Suprapubic skin (tissue), 4 donors: ENCODE data around the gene SENP2. TPM values are rescaled to one million over a fixed set of nuclear protein-coding genes. Genes with fewer than 3 reads are reported as not detected.

ENCODE experiments used
- DNase-seq, 2 donors: peaks; one replicate each; pipeline ENCODE4 v3.0.0-alpha.2; 2019; ENCODE audit warnings: low spot score in 2 of 2
- H3K27ac ChIP-seq: fragments of 200-600 bp; sonication (generic); one replicate; pipeline ENCODE4 v1.5.1; 2019
- H3K27me3 ChIP-seq: fragments of 200-600 bp; sonication (generic); one replicate; pipeline ENCODE4 v1.5.1; 2019
- H3K36me3 ChIP-seq: fragments of 200-600 bp; sonication (generic); one replicate; pipeline ENCODE4 v1.5.1; 2019
- H3K4me1 ChIP-seq: fragments of 200-600 bp; sonication (generic); one replicate; pipeline ENCODE4 v1.5.1; 2019
- H3K4me3 ChIP-seq: fragments of 200-600 bp; sonication (generic); one replicate; pipeline ENCODE4 v1.5.1; 2019; ENCODE audit warnings: mild to moderate bottlenecking
- H3K9me3 ChIP-seq: fragments of 200-600 bp; sonication (generic); one replicate; pipeline ENCODE4 v1.5.1; 2019
- EP300 ChIP-seq: sonication (generic); formaldehyde crosslinking; IDR thresholded peaks from one replicate; pipeline ENCODE4 v1.6.1; 2017; ENCODE audit warnings: antibody characterized with exemption
- POLR2A ChIP-seq, 2 donors: fragments of 450-650 bp; IDR thresholded peaks; one replicate each; pipeline ENCODE4 v1.6.1; 2017; ENCODE audit warnings: antibody characterized with exemption in 2 of 2, mild to moderate bottlenecking in 2 of 2, moderate library complexity in 2 of 2
- POLR2AphosphoS5 ChIP-seq, 3 donors: sonication (generic); formaldehyde crosslinking; IDR thresholded peaks; one replicate each; pipeline ENCODE4 v1.6.1; 2017; ENCODE audit warnings: antibody characterized with exemption in 3 of 3
- WGBS: methylation state at CpG from one replicate; pipeline ENCODE4 v1.1.5; 2018; 5-methylcytosine and 5-hydroxymethylcytosine counted together
- total RNA-seq, 4 donors: library from RNA; depleted of rRNA; stranded (reverse); fragments of >200 nt; gene quantifications; one replicate each; pipeline ENCODE4 v1.1.0, GENCODE V29; 2016
- TF ChIP-seq, protein P1 (sequence below), 2 donors: fragments of 200-600 bp in 1 of 2; fragments of 450-650 bp in 1 of 2; sonication (generic) in 1 of 2; IDR thresholded peaks; one replicate each; pipeline ENCODE4 v1.5.1; 2016 to 2019; ENCODE audit warnings: antibody characterized with exemption in 2 of 2, mild to moderate bottlenecking in 1 of 2, moderate library complexity in 1 of 2

SENP2 gene
- total RNA-seq, 4 donors from 2014 or later = 23.1 to 34.2 (median 28.1) TPM

DNA sequence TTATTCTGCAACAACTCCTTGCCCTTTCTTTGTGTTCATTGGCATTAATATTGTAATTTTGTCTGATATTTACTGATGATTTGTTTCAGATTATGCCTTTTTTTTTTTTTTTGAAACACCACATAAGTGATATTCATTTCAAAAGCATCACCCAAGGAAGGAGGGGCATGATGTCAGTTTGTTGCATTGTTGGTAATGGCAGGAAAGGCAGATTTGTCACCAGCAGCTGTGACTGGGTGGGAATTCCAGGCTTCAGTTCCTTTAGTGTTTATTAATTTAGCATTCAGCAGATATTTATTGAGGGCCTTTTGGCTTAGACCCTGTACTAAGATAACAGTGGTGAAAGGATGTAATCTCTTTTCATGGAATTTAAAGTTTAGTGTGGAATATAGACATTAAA lies 19.5 kb downstream of the SENP2 start:
- Histone ChIP-seq H3K9me3 (no peaks in the 10 kb centered on the region), H3K4me3 (no peak overlapping the region), H3K27ac (no peak overlapping the region), H3K4me1 (no peaks in the 10 kb centered on the region), H3K36me3 (peaks cover 96% of the 10 kb centered on the region), H3K27me3 (no peaks in the 10 kb centered on the region)
- no peak for TF ChIP-seq POLR2AphosphoS5 (IDR thresholded peaks at IDR 0.05)
- TF ChIP-seq EP300 = no peak
- TF ChIP-seq, protein P1, sequence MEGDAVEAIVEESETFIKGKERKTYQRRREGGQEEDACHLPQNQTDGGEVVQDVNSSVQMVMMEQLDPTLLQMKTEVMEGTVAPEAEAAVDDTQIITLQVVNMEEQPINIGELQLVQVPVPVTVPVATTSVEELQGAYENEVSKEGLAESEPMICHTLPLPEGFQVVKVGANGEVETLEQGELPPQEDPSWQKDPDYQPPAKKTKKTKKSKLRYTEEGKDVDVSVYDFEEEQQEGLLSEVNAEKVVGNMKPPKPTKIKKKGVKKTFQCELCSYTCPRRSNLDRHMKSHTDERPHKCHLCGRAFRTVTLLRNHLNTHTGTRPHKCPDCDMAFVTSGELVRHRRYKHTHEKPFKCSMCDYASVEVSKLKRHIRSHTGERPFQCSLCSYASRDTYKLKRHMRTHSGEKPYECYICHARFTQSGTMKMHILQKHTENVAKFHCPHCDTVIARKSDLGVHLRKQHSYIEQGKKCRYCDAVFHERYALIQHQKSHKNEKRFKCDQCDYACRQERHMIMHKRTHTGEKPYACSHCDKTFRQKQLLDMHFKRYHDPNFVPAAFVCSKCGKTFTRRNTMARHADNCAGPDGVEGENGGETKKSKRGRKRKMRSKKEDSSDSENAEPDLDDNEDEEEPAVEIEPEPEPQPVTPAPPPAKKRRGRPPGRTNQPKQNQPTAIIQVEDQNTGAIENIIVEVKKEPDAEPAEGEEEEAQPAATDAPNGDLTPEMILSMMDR (IDR thresholded peaks at IDR 0.05) = no peak
- TF ChIP-seq POLR2A (IDR thresholded peaks at IDR 0.05) = no peak
- DNase-seq = no peak

DNA sequence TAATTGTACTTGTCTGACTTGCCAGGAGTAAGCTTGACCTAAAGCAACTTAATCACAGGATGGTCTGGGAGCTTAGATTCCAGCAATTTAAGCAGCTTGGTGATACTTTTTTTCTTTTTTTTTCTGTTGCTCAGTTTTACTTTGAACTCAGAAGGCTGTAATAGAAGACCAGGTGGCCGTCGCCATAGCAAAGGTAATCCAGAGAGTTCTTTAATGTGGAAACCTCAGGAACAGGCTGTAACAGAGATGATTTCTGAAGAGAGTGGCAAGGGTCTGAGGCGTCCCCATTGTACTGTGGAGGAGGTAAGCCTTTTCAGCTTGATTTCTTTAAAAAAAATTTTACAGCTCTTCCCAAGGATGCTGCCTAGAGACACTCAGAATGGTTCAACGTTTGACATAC lies 20.1 kb downstream of the SENP2 start:
- 88% methylated on average over 4 of the region's 4 CpGs for WGBS
- DNase-seq = no peak
- TF ChIP-seq, protein P1 (IDR thresholded peaks at IDR 0.05) = no peak
- TF ChIP-seq POLR2A (IDR thresholded peaks at IDR 0.05) (no peak), EP300 (no peak), POLR2AphosphoS5 (IDR thresholded peaks at IDR 0.05) (no peak)
- Histone ChIP-seq H3K9me3 (no peaks in the 10 kb centered on the region), H3K27me3 (no peaks in the 10 kb centered on the region), H3K4me3 (no peak overlapping the region), H3K27ac (no peak overlapping the region), H3K4me1 (no peaks in the 10 kb centered on the region), H3K36me3 (peaks cover 96% of the 10 kb centered on the region)

DNA sequence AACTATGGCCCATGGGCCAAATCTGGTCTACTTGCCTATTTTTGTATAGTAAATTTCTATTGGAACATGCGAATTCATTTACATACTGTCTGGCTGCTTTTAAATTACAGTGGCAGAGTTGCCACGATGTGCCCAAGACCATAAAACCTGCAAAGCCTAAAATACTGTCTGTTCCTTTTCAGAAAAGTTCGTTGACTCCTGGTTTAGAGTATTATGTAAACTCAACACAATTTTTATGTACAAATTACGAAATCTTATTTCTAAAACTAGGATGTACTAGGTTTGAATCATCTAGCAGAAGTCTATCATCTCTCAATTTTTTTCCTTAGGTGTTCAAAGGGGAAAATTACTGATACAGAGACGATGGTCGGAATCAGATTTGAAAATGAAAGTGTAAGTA lies 26.9 kb downstream of the SENP2 start:
- H3K36me3 ChIP-seq = peaks cover 96% of the 10 kb centered on the region
- H3K4me3 ChIP-seq = no peak overlapping the region
- H3K27ac ChIP-seq = no peak overlapping the region
- TF ChIP-seq POLR2AphosphoS5 (IDR thresholded peaks at IDR 0.05) (no peak), EP300 (no peak), POLR2A (IDR thresholded peaks at IDR 0.05) (no peak)
- TF ChIP-seq, protein P1 (IDR thresholded peaks at IDR 0.05) = no peak
- no peaks in the 10 kb centered on the region for H3K4me1 ChIP-seq
- H3K27me3 ChIP-seq = no peaks in the 10 kb centered on the region
- H3K9me3 ChIP-seq = no peaks in the 10 kb centered on the region
- 78% methylated on average over 6 of the region's 6 CpGs for WGBS
- DNase-seq = no peak

DNA sequence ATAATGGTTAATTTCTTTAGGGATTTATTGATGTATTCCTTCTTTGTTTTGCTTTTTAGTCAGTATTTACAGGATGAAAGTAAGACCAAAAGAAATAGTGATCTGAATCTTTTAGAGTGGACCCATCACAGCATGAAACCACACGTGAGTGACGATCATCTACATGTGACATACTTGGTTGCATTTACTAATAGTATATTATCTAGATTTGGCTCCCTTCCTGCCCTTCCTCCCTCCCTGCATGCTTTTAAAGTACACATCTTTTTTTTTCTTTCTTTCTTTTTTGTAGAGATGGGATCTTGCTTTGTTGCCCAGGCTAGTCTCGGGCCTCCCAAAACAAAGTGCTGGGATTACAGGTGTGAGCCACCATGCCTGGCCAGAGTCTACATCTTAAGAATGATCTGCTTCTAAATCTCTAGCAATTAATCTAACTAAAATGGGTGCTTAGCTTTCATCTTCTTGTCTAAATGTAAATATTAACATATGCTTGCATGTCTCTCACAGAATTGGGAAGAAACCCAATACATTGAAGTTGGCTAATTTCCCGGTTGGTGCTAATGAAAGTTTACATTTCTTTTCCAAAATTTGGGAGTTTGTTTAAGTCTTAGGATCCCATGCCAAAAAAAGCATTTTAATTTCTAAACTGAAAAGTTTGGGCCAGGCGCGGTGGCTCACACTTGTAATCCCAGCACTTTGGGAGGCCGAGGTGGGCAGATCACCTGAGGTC lies 38.0 kb downstream of the SENP2 start:
- no peak for DNase-seq
- 93% methylated on average over 7 of the region's 7 CpGs for WGBS
- no peak overlapping the region for H3K4me3 ChIP-seq
- no peak overlapping the region for H3K27ac ChIP-seq
- H3K36me3 ChIP-seq = peaks cover 82% of the 10 kb centered on the region
- no peaks in the 10 kb centered on the region for H3K4me1 ChIP-seq
- H3K9me3 ChIP-seq = no peaks in the 10 kb centered on the region
- no peaks in the 10 kb centered on the region for H3K27me3 ChIP-seq
- TF ChIP-seq, protein P1 (IDR thresholded peaks at IDR 0.05) = no peak
- no peak for TF ChIP-seq POLR2A (IDR thresholded peaks at IDR 0.05)
- TF ChIP-seq EP300 = no peak
- TF ChIP-seq POLR2AphosphoS5 (IDR thresholded peaks at IDR 0.05) = no peak

DNA sequence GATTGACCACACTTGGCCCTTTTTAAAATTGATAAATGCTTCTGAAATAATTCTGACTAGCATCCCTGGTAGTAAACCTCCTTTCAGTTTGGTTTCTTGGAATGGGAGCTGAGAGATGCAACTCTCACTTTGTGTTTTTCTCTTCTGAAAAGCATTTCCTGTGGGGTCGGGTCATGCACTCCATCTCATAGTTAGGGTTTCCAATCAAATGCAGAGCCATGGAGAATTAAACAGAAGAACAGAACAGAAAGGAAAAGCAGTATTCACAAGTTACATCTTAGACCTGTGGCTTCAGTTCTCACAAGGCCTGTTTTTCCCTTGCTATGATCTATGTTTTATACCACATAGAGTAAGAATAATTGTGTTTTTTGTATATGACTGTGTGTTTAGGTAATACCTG lies 39.7 kb downstream of the SENP2 start:
- TF ChIP-seq POLR2AphosphoS5 (IDR thresholded peaks at IDR 0.05) = no peak
- Histone ChIP-seq H3K4me3 (no peak overlapping the region), H3K4me1 (peaks cover 10% of the 10 kb centered on the region), H3K36me3 (peaks cover 69% of the 10 kb centered on the region), H3K9me3 (no peaks in the 10 kb centered on the region), H3K27ac (no peak overlapping the region), H3K27me3 (no peaks in the 10 kb centered on the region)
- no peak for DNase-seq
- WGBS = 97% methylated on average over 1 of the region's 1 CpG
